ENCODE data around the gene SYNE3.

SYNE3 gene

GRCh38 chr14:95469134-95469481 is 47.3 kb downstream of the SYNE3 start:
- DNase-seq: no peak

- DNase-seq: no peak
Observed at GRCh38 chr14:95468448-95469133, 47.9 kb downstream of the SYNE3 start.

DNA sequence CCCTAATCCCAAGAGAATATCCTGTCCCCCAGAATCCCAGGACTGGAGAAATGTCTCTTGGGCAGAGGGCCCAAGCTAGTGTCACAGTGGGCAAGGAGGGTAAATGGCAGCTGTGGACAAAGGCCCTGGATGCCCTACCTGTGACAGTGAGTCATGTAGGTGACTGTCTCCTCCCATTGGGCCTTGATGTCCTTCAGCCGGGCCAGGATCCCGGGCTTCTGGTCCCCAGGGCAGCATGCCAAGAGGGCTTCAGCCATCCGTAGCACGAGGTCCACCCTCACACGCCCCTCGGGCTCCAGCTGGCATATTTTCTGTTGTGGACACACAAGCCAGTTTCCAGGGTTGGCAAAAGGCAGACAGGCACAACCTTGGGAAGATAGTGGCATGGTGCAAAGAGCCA is 48.8 kb downstream of the SYNE3 start:
- no peak for DNase-seq

GRCh38 chr14:95467232-95467631 is 49.2 kb downstream of the SYNE3 start:
- no peak for DNase-seq

Measured in NCI-H2029 (cell line).